IPS DF 4.7 (cell line): Measurements from ENCODE around the gene CSNK1A1.
"Not testable (repeated sequence)": the region's sequence is repeated elsewhere in the genome, so short reads cannot be mapped to it uniquely, and the experiment has no call there.

Experiments used
- DNase-seq: peaks from one replicate; pipeline ENCODE4 v3.0.0-alpha.2; 2013; ENCODE audit warnings: low spot score; ENCODE audit errors: extremely low read depth

Gene CSNK1A1

DNA sequence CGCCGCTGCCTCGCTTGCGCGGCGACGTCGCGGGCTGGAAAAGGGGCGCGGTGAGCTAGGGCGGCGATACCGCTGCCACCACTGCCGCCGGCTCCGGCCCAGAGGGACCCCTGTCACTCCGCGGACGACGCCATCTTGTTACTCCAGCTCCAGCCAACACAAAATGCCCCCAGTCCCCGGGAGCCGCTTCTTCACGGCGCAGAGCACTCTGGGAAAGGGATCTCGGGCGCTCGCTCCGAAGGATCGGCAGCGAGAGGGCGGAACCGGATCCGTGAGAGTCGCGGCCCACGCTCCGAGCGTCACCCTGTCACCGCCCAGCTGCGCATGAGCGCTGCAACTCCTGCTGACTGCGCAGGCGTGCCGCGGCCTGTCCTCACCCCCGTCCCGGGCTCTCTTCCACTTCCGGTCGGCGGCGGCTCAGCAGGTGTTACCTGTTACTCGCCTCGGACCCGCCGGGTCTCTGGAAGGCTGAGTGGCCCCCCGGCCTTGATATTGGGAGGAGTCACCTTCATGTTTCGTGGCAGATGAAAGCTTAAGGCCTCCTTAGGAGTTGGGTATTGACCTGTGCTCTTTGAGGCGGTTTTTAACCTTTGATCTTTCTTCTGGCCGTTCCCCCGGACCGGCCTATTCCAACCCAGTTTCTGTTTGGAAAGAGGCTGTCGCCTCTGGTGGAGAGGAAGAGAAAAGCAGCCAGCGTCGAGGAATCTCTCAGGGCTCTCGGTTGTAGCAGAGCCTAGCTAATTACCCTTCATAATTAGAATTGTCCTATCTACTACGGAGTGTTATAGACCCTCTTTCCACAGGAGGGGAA is at the start of gene CSNK1A1:
Gene CSNK1A1, minus strand, starts transcription at position 213 of the 811 bp plus-strand sequence. CDS start 475 bp downstream, outside the sequence.
- peak; percentile 93 for DNase-seq

DNA sequence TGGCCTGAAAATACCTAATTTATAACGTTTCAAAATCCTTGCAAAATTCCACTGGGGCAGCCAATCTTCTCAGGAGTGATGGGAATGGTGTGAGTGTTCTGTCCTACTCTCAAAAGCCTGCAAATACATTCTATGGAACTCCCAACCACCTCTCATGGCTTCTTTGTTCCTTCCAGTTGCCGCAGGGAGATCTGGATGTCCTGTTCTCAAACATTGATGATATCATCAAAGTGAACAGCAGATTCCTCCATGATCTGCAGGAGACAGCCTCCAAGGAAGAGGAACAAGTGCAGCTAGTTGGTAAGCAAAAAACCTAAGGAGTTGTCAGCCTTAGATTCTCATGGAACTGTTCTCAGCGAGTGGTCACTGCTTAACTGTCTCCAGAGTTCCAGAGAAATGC is 49.7 kb upstream of the CSNK1A1 start:
- no peak for DNase-seq

DNA sequence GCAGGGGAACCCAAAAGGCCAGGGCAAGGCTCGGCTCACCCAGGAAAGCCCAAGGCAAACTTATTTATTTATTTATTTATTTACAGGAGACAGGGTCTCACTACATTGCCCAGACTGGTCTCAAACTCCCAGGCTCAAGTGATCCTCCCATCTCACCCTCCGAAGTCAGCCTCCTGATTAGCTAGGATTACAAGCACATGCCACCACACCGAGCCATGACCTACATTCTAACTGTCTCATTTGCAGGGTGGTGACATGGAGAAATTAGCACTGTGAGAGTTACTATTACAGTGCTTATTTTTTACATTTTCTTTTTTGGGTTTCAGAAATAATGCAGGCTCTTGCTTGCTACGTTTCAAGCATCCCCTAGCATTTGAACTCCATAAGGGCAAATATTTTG is 48.1 kb upstream of the CSNK1A1 start:
- no peak for DNase-seq

DNA sequence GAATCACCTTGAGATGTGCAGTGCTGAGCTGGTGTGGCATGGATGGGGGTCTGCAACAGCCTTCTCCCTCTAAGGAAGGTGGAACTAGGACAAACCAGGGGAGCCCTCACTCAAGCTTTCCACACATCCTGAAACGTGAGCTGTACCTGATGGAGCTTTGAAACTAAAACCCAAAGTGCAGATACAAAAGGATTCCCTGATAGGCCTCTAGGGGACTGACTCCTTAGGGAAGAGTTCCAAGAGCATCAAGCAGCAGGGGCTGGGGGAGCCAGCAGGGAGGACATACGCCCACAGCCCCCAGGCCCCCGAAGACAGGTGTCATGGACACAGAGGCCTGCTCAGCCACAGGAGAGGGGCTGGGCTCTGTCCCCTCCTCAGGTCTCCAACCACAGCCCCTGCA is 47.7 kb upstream of the CSNK1A1 start:
- DNase-seq, result no peak

DNA sequence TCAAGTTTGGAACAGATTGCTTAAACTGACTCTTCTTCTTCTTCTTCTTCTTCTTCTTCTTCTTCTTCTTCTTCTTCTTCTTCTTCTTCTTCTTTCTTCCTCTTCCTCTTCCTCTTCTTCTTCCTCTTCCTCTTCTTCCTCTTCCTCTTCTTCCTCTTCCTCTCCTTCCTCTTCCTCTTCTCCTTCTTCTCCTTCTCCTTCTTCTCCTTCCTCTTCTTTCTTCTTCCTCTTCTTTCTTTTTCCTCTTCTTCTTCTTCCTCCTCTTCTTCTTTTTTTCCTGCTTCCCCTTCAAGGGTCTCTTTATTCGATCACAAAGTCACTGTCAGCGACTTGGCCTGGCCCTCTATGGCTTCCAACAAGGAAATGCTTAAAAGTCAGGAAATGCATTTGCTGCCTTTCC is 47.0 kb upstream of the CSNK1A1 start:
- DNase-seq, result not testable (repeated sequence)

DNA sequence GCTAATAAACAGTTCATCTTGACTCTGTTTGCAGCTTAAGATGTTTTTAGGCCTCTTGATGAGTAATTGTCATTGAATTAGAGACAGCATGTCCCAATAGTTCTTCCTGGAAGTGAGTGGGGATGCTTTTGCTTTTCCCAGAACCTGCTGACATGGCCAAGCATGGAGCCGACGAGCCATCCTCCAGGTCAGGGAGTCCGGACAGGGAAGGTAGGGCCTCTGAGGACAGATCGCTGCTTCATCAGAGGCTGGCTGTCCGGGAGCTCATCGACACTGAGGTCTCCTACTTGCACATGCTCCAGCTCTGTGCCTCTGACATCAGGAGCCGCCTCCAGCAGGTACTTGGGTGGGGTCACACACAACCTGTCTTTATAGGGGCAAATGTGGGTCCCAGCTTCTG is 46.4 kb upstream of the CSNK1A1 start:
- DNase-seq, result no peak

DNA sequence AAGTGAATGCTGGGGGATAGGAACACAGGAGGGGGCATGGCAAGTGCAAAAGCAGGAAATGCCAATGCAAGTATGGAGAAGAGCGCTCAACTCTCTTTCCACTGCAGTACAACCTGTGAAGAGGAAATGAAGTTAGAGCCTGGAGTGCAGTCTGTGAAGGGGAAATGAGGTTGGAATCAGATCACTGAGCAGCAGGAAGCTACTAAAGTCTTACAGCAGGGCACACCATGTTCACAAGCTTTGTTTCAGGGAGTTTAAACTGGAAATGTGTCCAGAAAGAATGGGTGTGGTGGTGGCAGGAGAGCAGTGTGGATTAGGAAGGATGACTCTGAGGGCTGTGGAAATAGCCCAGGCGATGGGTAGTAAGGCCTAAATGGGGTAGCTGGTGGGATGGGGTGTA is 45.5 kb upstream of the CSNK1A1 start:
- DNase-seq, result no peak

DNA sequence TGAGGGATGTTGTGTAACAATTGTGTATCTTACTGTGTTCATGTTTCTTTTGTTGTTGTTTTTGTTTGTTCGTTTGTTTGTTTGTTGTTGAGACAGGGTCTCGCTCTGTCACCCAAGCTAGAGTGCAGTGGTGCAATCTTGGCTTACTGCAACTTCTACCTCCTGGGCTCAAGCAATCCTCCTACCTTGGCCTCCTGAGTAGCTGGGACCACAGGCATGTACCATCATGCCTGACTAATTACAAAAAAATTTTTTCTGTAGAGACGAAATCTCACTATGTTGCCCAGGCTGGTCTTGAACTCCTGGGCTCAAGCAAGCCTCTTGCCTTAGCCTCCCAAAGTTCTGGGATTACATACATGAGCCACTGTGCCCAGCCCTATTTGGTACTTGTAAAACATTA is 43.9 kb upstream of the CSNK1A1 start:
- not testable (repeated sequence) for DNase-seq

DNA sequence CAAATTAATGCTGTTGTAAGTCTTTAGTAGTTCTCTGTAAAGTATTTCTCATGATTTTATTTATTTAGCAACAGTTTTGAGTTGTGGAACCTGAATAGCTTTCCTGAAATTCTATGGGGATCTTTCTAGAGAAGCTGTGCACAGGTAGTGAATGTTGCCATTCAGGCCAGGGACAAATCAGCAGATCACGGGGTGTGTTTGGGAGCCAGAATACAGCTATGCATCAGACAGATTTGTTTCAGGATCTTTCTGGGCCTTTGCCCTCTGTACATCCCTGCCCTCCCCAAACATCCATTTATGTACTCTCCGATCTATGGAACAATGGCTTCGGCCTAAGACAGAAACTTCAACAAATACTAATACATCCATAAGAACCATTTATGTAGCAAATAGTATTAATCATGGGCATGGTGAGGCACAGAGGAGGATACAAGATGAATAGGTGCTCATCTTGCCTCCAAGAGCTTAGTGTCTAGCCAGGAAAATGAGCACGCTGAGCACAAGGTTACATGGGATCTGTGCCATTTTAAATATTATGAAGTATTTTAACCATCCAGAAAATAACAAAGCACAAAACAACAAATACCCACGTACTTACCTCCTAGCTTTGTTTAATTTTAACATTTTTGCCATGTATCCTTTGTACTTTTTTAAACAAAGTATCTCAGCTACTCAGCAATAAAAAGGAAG is 43.1 kb upstream of the CSNK1A1 start:
- no peak for DNase-seq

DNA sequence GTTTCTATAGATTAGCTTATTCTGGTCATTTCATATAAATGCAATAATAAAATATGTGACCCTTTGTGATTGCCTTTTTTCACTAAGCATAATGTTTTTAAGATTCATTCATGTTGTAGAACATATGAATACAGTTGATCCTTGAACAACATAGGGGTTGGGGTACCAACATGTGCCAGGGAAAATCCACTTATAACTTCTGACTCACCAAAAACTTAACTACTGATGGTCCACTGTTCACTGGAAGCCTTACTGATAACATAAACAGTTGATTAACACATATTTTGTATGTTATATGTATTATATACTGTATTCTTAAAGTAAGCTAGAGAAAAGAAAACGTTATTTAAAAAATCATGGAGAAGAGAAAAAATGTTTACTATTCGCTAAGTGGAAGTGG is 42.1 kb upstream of the CSNK1A1 start:
- DNase-seq, result no peak

DNA sequence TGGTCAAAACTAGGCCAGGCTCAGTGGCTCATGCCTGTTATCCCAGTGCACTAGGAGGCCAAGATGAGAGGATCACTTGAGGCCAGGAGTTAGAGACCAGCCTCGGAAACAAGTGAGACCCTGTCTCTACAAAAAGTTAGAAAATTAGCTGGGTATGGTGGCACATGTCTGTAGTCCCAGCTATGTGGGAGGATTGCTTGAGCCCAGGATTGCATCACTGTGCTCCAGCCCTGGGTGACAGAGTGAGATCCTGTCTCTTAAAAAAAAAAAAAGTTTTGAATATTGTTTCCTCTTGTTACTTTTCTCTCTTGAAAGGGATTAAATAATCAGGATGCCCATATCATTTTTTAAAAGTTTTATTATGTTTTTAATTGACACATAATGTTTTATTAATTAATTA is 37.7 kb upstream of the CSNK1A1 start:
- no peak for DNase-seq

DNA sequence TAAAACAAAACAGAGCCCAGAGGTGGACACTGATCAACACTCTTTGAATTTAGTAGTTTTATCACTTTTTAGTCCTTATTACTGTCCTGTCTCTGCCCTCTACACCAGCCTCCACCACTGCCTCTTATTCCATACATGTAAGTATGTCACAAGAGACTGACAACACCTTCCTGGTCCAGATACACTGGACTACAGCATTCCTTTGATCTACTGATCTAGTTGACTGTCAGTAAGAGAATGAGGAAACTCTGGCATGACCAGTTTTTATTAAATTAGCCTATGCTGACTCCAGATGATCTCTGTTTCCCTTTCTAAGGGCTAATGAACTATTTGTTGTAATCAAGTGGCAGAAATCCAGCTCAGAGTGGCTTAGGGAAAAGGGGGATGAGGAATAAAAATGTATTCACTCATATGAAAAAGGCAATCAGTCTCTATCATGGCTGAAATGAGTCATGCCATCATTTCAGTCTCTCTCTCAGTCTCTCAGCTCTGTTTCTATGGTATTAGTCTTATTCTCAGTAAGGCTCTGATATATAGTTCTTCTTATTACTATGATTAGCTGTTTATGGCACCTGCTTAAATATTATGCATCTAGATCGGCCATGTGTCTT is 35.6 kb upstream of the CSNK1A1 start:
- DNase-seq, result no peak

DNA sequence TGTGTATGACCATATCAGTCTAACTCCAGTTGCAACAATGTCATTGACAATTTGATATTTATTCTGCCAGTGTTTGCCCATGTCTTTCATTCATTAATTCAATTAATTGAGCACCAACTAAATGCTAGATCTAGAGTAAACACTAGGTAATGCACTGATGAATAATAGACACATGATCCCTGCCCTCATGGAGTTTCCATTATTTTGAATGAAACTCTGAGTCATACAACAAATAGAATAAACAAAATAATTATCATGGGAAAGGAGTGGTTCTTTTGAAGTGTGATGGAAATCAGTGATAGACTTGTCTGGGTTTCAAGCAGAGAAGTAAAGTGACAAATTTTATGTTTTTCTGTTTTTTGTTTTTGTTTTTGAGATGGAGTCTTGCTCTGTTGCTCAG is 34.7 kb upstream of the CSNK1A1 start:
- no peak for DNase-seq

DNA sequence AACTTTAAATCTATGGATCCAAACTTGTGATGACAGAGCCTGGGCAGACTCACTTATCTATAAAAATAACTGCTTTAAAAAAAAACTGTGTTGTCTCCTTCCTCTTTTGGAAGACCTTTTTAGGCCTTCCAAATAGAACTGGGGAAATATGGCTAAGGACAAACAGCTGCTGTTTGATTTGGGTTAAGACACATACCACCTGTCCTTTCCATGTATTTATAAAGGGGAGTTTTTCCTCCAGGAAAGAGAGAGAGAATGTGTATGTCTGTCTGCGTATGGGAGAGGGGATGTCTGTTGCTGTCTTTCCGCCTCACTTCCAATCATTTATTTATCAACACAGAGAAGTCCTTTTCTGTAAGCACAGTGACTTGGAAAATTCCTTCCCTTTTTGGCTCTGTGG is 32.9 kb upstream of the CSNK1A1 start:
- no peak for DNase-seq

DNA sequence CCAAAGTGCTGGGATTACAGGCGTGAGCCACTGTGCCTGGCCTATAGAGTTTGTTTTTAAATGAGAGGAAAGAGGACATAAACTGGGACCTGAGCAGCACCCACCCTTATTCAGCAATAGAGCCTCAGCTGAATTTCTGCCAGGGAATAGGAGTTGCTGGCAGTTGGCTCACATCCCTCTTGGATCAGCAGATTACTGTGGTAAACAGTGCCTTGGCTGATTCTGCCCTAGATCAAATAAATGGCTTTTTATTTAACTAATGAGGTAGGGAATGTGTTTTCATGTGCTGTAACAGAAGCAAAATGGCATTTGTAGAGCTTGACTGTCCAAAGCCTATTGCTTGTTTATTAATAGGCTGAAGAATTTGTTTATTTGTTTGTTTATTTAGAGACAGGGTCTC is 32.2 kb upstream of the CSNK1A1 start:
- DNase-seq, result no peak

DNA sequence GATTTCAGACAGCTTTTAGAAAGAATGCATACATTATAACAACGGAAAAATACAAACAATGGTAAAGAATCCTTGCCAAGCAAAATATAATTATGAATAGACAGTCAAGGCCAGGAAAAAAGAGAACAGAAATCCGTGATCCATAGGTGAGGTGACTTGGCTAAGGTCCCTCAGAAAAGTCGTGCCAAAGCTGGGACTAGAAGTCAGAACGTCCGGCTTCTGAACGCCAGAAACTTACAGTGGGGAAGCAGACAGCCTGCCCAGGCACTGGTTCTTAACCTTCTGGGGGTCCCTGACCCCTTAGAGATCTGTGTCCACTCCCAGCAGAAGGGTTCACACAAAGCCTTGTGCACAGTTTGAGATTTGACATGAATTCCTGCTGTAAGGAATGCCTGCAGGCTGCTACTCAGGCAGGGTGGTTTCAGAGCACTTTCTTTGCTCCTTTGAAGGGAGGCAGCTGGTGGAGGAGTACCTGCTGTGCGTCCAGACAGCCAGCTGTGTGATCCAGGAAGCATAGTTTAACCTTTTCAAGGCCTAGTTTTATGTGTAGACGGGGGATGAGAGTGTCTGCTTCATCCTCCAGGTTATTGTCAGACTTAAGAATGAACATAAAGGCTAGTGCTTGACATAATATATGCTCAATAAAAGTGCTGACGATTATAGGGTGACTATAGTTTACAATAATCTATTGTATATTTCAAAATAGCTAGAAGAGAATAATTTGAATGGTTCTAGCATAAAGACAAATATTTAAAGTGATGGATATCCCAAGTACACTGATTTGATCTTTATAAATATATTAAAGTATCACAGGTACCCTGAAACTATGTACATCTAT is 30.9 kb upstream of the CSNK1A1 start:
- no peak for DNase-seq

DNA sequence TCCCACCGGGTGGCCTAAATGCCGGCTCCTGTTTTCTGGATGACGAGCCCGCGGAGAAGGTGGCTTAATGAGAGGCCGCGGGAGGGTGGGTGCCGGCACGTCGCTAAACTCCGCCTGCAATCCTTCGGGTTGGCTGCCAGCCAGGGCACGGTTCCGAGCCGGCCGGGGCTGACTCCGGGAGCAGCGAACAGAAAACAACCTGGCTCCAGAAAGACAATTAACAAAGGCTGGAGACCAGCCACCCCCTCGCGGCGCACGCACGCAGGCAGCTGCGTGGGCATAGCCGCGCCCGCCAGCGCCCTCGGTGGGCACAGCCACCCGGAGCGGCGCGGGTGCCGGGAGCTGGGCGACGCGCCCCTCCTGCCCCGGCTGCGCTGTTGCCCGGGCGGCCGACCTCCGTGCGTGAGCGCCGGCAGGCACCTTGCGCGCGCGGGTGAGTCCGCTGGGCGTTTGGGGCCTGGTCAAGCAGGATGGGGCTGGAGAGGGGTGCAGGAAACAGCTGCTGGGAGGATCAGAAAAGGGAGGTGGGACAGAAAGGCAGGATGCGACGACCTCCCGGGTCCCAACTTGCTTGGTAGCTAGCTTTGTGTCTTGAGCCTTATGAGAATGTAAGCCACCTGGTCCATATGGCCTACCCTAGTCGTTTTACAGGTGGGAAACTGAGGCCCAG is 30.1 kb upstream of the CSNK1A1 start, which contains the start of gene ARHGEF37:
Gene ARHGEF37, plus strand, starts transcription at position 307 of the 670 bp plus-strand sequence. CDS start 16,272 bp downstream, outside the sequence.
- DNase-seq, result no peak

DNA sequence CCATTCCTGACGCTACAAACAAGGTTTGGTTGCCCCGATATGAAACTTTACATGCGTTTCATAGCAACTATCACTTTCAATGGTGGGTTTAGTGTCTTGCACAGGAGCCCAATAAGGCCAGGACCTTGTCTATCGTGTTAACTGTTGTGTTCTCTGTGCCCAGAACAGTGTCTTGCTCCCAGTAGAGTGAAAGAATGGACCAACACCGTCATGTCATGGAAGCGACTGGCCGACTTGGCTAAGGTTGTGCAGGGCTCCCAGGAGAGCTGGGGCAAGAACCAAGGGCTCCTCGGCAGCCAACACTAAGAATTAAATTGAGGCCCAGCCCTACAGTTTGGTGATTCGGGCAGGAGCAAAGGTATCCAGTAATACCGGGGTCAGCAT is 29.6 kb upstream of the CSNK1A1 start:
- no peak for DNase-seq

DNA sequence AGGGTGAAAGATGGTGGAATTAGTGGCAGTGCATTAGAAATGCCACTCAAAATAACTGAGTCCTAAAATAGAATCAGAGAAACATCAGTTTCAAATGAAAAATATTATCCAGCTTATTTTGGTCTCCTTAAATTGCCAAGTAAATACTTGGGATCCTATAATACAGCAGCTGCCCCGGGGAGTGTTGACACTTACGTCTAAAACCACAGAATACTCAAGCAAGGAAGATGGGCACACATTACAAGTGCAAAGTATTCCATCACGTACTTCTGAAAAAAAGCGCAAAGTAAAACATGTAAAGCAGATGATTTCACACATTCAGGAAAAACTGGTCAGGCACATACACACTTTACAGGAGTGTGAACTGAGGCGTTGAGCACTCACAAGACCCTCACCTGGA is 27.7 kb upstream of the CSNK1A1 start:
- no peak for DNase-seq

DNA sequence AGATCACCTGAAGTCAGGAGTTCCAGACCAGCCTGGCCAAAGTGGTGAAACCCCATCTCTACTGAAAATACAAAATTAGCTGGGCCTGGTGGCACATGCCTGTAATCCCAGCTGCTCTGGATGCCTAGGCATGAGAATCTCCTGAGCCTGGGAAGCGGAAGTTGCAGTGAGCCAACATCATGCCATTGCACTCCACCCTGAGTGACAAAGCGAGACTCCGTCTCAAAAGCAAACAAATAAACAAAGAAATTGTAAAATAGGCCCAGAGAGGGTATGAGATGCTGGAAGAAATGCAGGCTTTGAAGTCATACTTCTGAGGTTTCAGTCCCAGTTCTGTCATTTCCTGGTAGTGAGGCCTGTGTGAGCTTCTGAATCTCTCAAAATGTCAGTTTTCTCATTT is 24.8 kb upstream of the CSNK1A1 start:
- DNase-seq, result no peak

DNA sequence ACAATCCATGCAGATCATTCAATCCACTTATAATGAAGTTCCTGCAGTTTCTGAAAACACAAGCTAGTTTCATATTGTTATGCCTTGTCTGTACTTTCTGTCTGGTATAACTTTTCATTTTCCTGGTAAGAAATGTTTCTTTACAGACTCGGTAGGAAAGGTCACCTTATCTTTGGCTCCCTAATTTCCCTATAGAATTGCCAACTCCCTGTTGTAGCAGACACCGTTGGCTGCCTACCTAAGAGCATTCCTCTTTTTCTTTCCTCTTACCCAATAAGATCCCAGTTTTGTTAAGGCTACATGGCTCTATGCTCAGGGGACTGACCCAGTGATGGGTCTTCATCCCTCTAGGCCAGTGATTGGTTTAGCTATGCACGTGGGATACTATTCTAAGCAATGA is 23.9 kb upstream of the CSNK1A1 start:
- DNase-seq, result no peak
